ENCODE results near the gene COPS3.

Gene COPS3

GRCh38 chr17:17224137-17224536 lies 56.9 kb downstream of the COPS3 start:
- Histone ChIP-seq H3K9me3 (ENCODE audit: control insufficient read depth, insufficient read depth, low read length) (no peaks in the 10 kb centered on the region), H3K36me3 (ENCODE audit: control insufficient read depth, insufficient read depth, low read length) (peaks cover 77% of the 10 kb centered on the region), H3K4me1 (ENCODE audit: control insufficient read depth, insufficient read depth, low read length) (no peaks in the 10 kb centered on the region), H3K27me3 (ENCODE audit: control insufficient read depth, insufficient read depth, low read length) (no peaks in the 10 kb centered on the region), H3K4me3 (ENCODE audit: low read depth, low read length) (no peak overlapping the region), H3K9ac (ENCODE audit: low read depth, low read length) (no peak overlapping the region)

GRCh38 chr17:17223736-17224135 lies 57.3 kb downstream of the COPS3 start:
- no peak overlapping the region for H3K4me3 ChIP-seq (ENCODE audit: low read depth, low read length)
- no peaks in the 10 kb centered on the region for H3K9me3 ChIP-seq (ENCODE audit: control insufficient read depth, insufficient read depth, low read length)
- no peak overlapping the region for H3K9ac ChIP-seq (ENCODE audit: low read depth, low read length)
- no peaks in the 10 kb centered on the region for H3K4me1 ChIP-seq (ENCODE audit: control insufficient read depth, insufficient read depth, low read length)
- H3K36me3 ChIP-seq (ENCODE audit: control insufficient read depth, insufficient read depth, low read length) = peaks cover 76% of the 10 kb centered on the region
- H3K27me3 ChIP-seq (ENCODE audit: control insufficient read depth, insufficient read depth, low read length) = no peaks in the 10 kb centered on the region

- peaks cover 72% of the 10 kb centered on the region for H3K36me3 ChIP-seq (ENCODE audit: control insufficient read depth, insufficient read depth, low read length)
- H3K9ac ChIP-seq (ENCODE audit: low read depth, low read length) = peak overlapping the region; percentile 5
- no peak overlapping the region for H3K4me3 ChIP-seq (ENCODE audit: low read depth, low read length)
- H3K9me3 ChIP-seq (ENCODE audit: control insufficient read depth, insufficient read depth, low read length) = no peaks in the 10 kb centered on the region
- H3K4me1 ChIP-seq (ENCODE audit: control insufficient read depth, insufficient read depth, low read length) = no peaks in the 10 kb centered on the region
- H3K27me3 ChIP-seq (ENCODE audit: control insufficient read depth, insufficient read depth, low read length) = no peaks in the 10 kb centered on the region
Measured at GRCh38 chr17:17221329-17221728, 59.7 kb downstream of the COPS3 start.

- no peaks in the 10 kb centered on the region for H3K4me1 ChIP-seq (ENCODE audit: control insufficient read depth, insufficient read depth, low read length)
- no peaks in the 10 kb centered on the region for H3K9me3 ChIP-seq (ENCODE audit: control insufficient read depth, insufficient read depth, low read length)
- H3K4me3 ChIP-seq (ENCODE audit: low read depth, low read length) = no peak overlapping the region
- H3K9ac ChIP-seq (ENCODE audit: low read depth, low read length) = no peak overlapping the region
- peaks cover 73% of the 10 kb centered on the region for H3K36me3 ChIP-seq (ENCODE audit: control insufficient read depth, insufficient read depth, low read length)
- H3K27me3 ChIP-seq (ENCODE audit: control insufficient read depth, insufficient read depth, low read length) = no peaks in the 10 kb centered on the region
Measured at GRCh38 chr17:17220529-17220928, 60.5 kb downstream of the COPS3 start.

GRCh38 chr17:17217995-17218394 lies 63.1 kb downstream of the COPS3 start:
- no peaks in the 10 kb centered on the region for H3K9me3 ChIP-seq (ENCODE audit: control insufficient read depth, insufficient read depth, low read length)
- H3K9ac ChIP-seq (ENCODE audit: low read depth, low read length) = no peak overlapping the region
- no peak overlapping the region for H3K4me3 ChIP-seq (ENCODE audit: low read depth, low read length)
- H3K36me3 ChIP-seq (ENCODE audit: control insufficient read depth, insufficient read depth, low read length) = peaks cover 70% of the 10 kb centered on the region
- H3K27me3 ChIP-seq (ENCODE audit: control insufficient read depth, insufficient read depth, low read length) = no peaks in the 10 kb centered on the region
- no peaks in the 10 kb centered on the region for H3K4me1 ChIP-seq (ENCODE audit: control insufficient read depth, insufficient read depth, low read length)

GRCh38 chr17:17216776-17217175 lies 64.3 kb downstream of the COPS3 start:
- Histone ChIP-seq H3K36me3 (ENCODE audit: control insufficient read depth, insufficient read depth, low read length) (peaks cover 63% of the 10 kb centered on the region), H3K4me3 (ENCODE audit: low read depth, low read length) (no peak overlapping the region), H3K4me1 (ENCODE audit: control insufficient read depth, insufficient read depth, low read length) (no peaks in the 10 kb centered on the region)

GRCh38 chr17:17216236-17216635 lies 64.8 kb downstream of the COPS3 start:
- H3K36me3 ChIP-seq (ENCODE audit: control insufficient read depth, insufficient read depth, low read length) = peaks cover 57% of the 10 kb centered on the region
- no peaks in the 10 kb centered on the region for H3K9me3 ChIP-seq (ENCODE audit: control insufficient read depth, insufficient read depth, low read length)
- no peaks in the 10 kb centered on the region for H3K27me3 ChIP-seq (ENCODE audit: control insufficient read depth, insufficient read depth, low read length)
- no peak overlapping the region for H3K9ac ChIP-seq (ENCODE audit: low read depth, low read length)
- no peaks in the 10 kb centered on the region for H3K4me1 ChIP-seq (ENCODE audit: control insufficient read depth, insufficient read depth, low read length)
- H3K4me3 ChIP-seq (ENCODE audit: low read depth, low read length) = no peak overlapping the region

More at GRCh38 chr17:17216776-17217175, 64.3 kb downstream of the COPS3 start:
- H3K9ac ChIP-seq (ENCODE audit: low read depth, low read length) = no peak overlapping the region
- no peaks in the 10 kb centered on the region for H3K9me3 ChIP-seq (ENCODE audit: control insufficient read depth, insufficient read depth, low read length)
- no peaks in the 10 kb centered on the region for H3K27me3 ChIP-seq (ENCODE audit: control insufficient read depth, insufficient read depth, low read length)

GRCh38 chr17:17215575-17215974 lies 65.5 kb downstream of the COPS3 start:
- H3K27me3 ChIP-seq (ENCODE audit: control insufficient read depth, insufficient read depth, low read length) = no peaks in the 10 kb centered on the region
- H3K9ac ChIP-seq (ENCODE audit: low read depth, low read length) = no peak overlapping the region
- no peaks in the 10 kb centered on the region for H3K4me1 ChIP-seq (ENCODE audit: control insufficient read depth, insufficient read depth, low read length)
- peaks cover 51% of the 10 kb centered on the region for H3K36me3 ChIP-seq (ENCODE audit: control insufficient read depth, insufficient read depth, low read length)
- no peak overlapping the region for H3K4me3 ChIP-seq (ENCODE audit: low read depth, low read length)
- H3K9me3 ChIP-seq (ENCODE audit: control insufficient read depth, insufficient read depth, low read length) = no peaks in the 10 kb centered on the region

GRCh38 chr17:17214646-17215436 lies 66.2 kb downstream of the COPS3 start:
- H3K9ac ChIP-seq (ENCODE audit: low read depth, low read length) = no peak overlapping the region
- no peaks in the 10 kb centered on the region for H3K9me3 ChIP-seq (ENCODE audit: control insufficient read depth, insufficient read depth, low read length)
- H3K4me1 ChIP-seq (ENCODE audit: control insufficient read depth, insufficient read depth, low read length) = no peaks in the 10 kb centered on the region
- no peak overlapping the region for H3K4me3 ChIP-seq (ENCODE audit: low read depth, low read length)
- peaks cover 48% of the 10 kb centered on the region for H3K36me3 ChIP-seq (ENCODE audit: control insufficient read depth, insufficient read depth, low read length)
- H3K27me3 ChIP-seq (ENCODE audit: control insufficient read depth, insufficient read depth, low read length) = no peaks in the 10 kb centered on the region

GRCh38 chr17:17213775-17214174 lies 67.3 kb downstream of the COPS3 start:
- H3K4me1 ChIP-seq (ENCODE audit: control insufficient read depth, insufficient read depth, low read length) = no peaks in the 10 kb centered on the region
- H3K27me3 ChIP-seq (ENCODE audit: control insufficient read depth, insufficient read depth, low read length) = no peaks in the 10 kb centered on the region
- H3K9ac ChIP-seq (ENCODE audit: low read depth, low read length) = no peak overlapping the region
- H3K36me3 ChIP-seq (ENCODE audit: control insufficient read depth, insufficient read depth, low read length) = peaks cover 45% of the 10 kb centered on the region
- no peaks in the 10 kb centered on the region for H3K9me3 ChIP-seq (ENCODE audit: control insufficient read depth, insufficient read depth, low read length)
- H3K4me3 ChIP-seq (ENCODE audit: low read depth, low read length) = no peak overlapping the region

- peaks cover 3% of the 10 kb centered on the region for H3K36me3 ChIP-seq (ENCODE audit: control insufficient read depth, insufficient read depth, low read length)
- H3K9me3 ChIP-seq (ENCODE audit: control insufficient read depth, insufficient read depth, low read length) = no peaks in the 10 kb centered on the region
- no peak overlapping the region for H3K4me3 ChIP-seq (ENCODE audit: low read depth, low read length)
- H3K9ac ChIP-seq (ENCODE audit: low read depth, low read length) = no peak overlapping the region
- no peaks in the 10 kb centered on the region for H3K27me3 ChIP-seq (ENCODE audit: control insufficient read depth, insufficient read depth, low read length)
- no peaks in the 10 kb centered on the region for H3K4me1 ChIP-seq (ENCODE audit: control insufficient read depth, insufficient read depth, low read length)
Measured at GRCh38 chr17:17207998-17208397, 73.0 kb downstream of the COPS3 start.

- no peak overlapping the region for H3K4me3 ChIP-seq (ENCODE audit: low read depth, low read length)
- no peaks in the 10 kb centered on the region for H3K4me1 ChIP-seq (ENCODE audit: control insufficient read depth, insufficient read depth, low read length)
- H3K9ac ChIP-seq (ENCODE audit: low read depth, low read length) = no peak overlapping the region
- H3K9me3 ChIP-seq (ENCODE audit: control insufficient read depth, insufficient read depth, low read length) = no peaks in the 10 kb centered on the region
- H3K36me3 ChIP-seq (ENCODE audit: control insufficient read depth, insufficient read depth, low read length) = no peaks in the 10 kb centered on the region
- H3K27me3 ChIP-seq (ENCODE audit: control insufficient read depth, insufficient read depth, low read length) = no peaks in the 10 kb centered on the region
Measured at GRCh38 chr17:17206913-17207335, 74.1 kb downstream of the COPS3 start.

All from iPS-15b (cell line).